ENCODE results near the gene RGSL1.
"Not testable (repeated sequence)": the region's sequence is repeated elsewhere in the genome, so short reads cannot be mapped to it uniquely, and the experiment has no call there.

GRCh38 chr1:182447124-182447523 is 2.8 kb upstream of the RGSL1 start:
- TF ChIP-seq MYC (IDR thresholded peaks at IDR 0.05; ENCODE audit: low read depth, low read length); MYC (CRISPR knock-in tag; IDR thresholded peaks at IDR 0.05; ENCODE audit: borderline replicate concordance, low read depth); RFX5 (IDR thresholded peaks at IDR 0.05; ENCODE audit: low read depth, low read length); CBX5 (IDR thresholded peaks at IDR 0.05; ENCODE audit: borderline replicate concordance, low read depth); CBX1 (IDR thresholded peaks at IDR 0.05; ENCODE audit: low read depth); EZH2 (IDR thresholded peaks at IDR 0.05; ENCODE audit: borderline replicate concordance, low read depth, low read length); TAF15 (IDR thresholded peaks at IDR 0.05; ENCODE audit: low read depth, low read length); ZNF140 (CRISPR knock-in tag; IDR thresholded peaks at IDR 0.05); SIN3A (IDR thresholded peaks at IDR 0.05; ENCODE audit: borderline replicate concordance in 2 of 2, control insufficient read depth in 1 of 2, low read depth in 2 of 2, low read length in 2 of 2); ZNF395 (CRISPR knock-in tag; IDR thresholded peaks at IDR 0.05); ZZZ3 (IDR thresholded peaks at IDR 0.05); ARNT (IDR thresholded peaks at IDR 0.05); DACH1 (IDR thresholded peaks at IDR 0.05; ENCODE audit: partially characterized antibody): not testable (repeated sequence)
